Measurements from ENCODE around the gene ABCG8.

ABCG8 gene

GRCh38 chr2:43925431-43925830, 86.7 kb downstream of the ABCG8 start:
- DNase-seq (ENCODE audit: low spot score) = no peak

- DNase-seq (ENCODE audit: low spot score) = no peak
Measured at GRCh38 chr2:43927442-43927841, 88.7 kb downstream of the ABCG8 start.

- no peak for DNase-seq (ENCODE audit: low spot score)
Measured at GRCh38 chr2:43931293-43931692, 92.5 kb downstream of the ABCG8 start.
